HepG2 (cell line): ENCODE measurements around the gene TMEM232. TPM values are rescaled to one million over a fixed set of nuclear protein-coding genes. Genes with fewer than 3 reads are reported as not detected.
A peak's percentile ranks its signal among the peaks of the same experiment; 100 is the strongest.

Source experiments
- ARID5B ChIP-seq: IDR thresholded peaks from 2 replicates; pipeline ENCODE4 v1.4.0; 2020; ENCODE audit warnings: mild to moderate bottlenecking, missing genetic modification reagents
- CC2D1A ChIP-seq: sonication (generic); formaldehyde crosslinking; IDR thresholded peaks from 2 replicates; pipeline ENCODE4 v1.8.1; 2023; ENCODE audit warnings: mild to moderate bottlenecking, missing genetic modification reagents
- DR1 ChIP-seq: sonication (generic); formaldehyde crosslinking; IDR thresholded peaks from 2 replicates; pipeline ENCODE4 v1.8.0; 2021; ENCODE audit warnings: mild to moderate bottlenecking, missing genetic modification reagents, inconsistent platforms
- DRAP1 ChIP-seq: IDR thresholded peaks from 2 replicates; pipeline ENCODE4 v1.6.1; 2016; ENCODE audit warnings: missing genetic modification reagents, missing compliant biosample characterization
- ELF4 ChIP-seq: sonication (generic); formaldehyde crosslinking; IDR thresholded peaks from 2 replicates; pipeline ENCODE4 v1.5.0; 2020; ENCODE audit warnings: missing genetic modification reagents, mild to moderate bottlenecking, moderate library complexity, borderline replicate concordance
- FOXA1 ChIP-seq, 2 experiments: fragments of 450-650 bp in 1 of 2; sonication (generic) in 1 of 2; formaldehyde crosslinking in 1 of 2; IDR thresholded peaks; 2 replicates each; pipeline versions ENCODE4 v1.4.0 to v1.6.1; 2016 to 2020; ENCODE audit warnings: missing genetic modification reagents in 1 of 2
- GZF1 ChIP-seq: sonication (generic); formaldehyde crosslinking; IDR thresholded peaks from 2 replicates; pipeline ENCODE4 v1.5.1; 2020; ENCODE audit warnings: mild to moderate bottlenecking, missing genetic modification reagents
- IRF2 ChIP-seq: IDR thresholded peaks from 2 replicates; pipeline ENCODE4 v1.6.1; 2018; ENCODE audit warnings: missing genetic modification reagents, missing compliant biosample characterization
- KLF16 ChIP-seq, 2 experiments: sonication (generic) in 1 of 2; formaldehyde crosslinking in 1 of 2; IDR thresholded peaks; 2 replicates each; pipeline versions ENCODE4 v1.6.1 to v1.8.0; 2016 to 2023; ENCODE audit warnings: missing genetic modification reagents in 2 of 2, missing compliant biosample characterization in 1 of 2
- MED8 ChIP-seq: sonication (generic); formaldehyde crosslinking; IDR thresholded peaks from 2 replicates; pipeline ENCODE4 v1.8.1; 2023; ENCODE audit warnings: mild to moderate bottlenecking, missing genetic modification reagents; ENCODE audit not compliant: insufficient replicate concordance
- MTA1 ChIP-seq: sonication (generic); formaldehyde crosslinking; IDR thresholded peaks from 2 replicates; pipeline ENCODE4 v1.4.0; 2020; ENCODE audit warnings: missing genetic modification reagents, mild to moderate bottlenecking, borderline replicate concordance
- MTF2 ChIP-seq: sonication (generic); formaldehyde crosslinking; IDR thresholded peaks from 2 replicates; pipeline ENCODE4 v1.5.0; 2020; ENCODE audit warnings: missing genetic modification reagents, borderline replicate concordance
- PCBP1 ChIP-seq: fragments of 200-400 bp; formaldehyde crosslinking; IDR thresholded peaks from 2 replicates; pipeline ENCODE4 v1.6.1; 2017; ENCODE audit warnings: mild to moderate bottlenecking, low read depth, low read length, borderline replicate concordance
- POLR2A ChIP-seq, 2 experiments: IDR thresholded peaks; 2 replicates each; pipeline ENCODE4 v1.6.1; 2011; ENCODE audit warnings: low read depth in 2 of 2, low read length in 2 of 2, mild to moderate bottlenecking in 1 of 2, moderate library complexity in 1 of 2; ENCODE audit not compliant: insufficient read depth in 1 of 2
- RBM39 ChIP-seq: fragments of 200-400 bp; formaldehyde crosslinking; IDR thresholded peaks from one replicate; pipeline ENCODE4 v1.6.1; 2018; ENCODE audit warnings: antibody characterized with exemption, mild to moderate bottlenecking, low read depth, low read length; ENCODE audit not compliant: poor library complexity, severe bottlenecking
- RFX3 ChIP-seq: IDR thresholded peaks from 2 replicates; pipeline ENCODE4 v1.6.1; 2016; ENCODE audit warnings: missing biosample characterization, missing genetic modification reagents
- ZMYM3 ChIP-seq: sonication (generic); formaldehyde crosslinking; IDR thresholded peaks from 2 replicates; pipeline ENCODE4 v1.5.1; 2020; ENCODE audit warnings: mild to moderate bottlenecking, missing genetic modification reagents
- ZNF10 ChIP-seq: sonication (generic); formaldehyde crosslinking; IDR thresholded peaks from 2 replicates; pipeline ENCODE4 v1.4.0; 2020; ENCODE audit warnings: mild to moderate bottlenecking, low read depth, missing genetic modification reagents, borderline replicate concordance
- ZNF326 ChIP-seq: sonication (generic); formaldehyde crosslinking; IDR thresholded peaks from 2 replicates; pipeline ENCODE4 v1.4.0; 2020; ENCODE audit warnings: missing genetic modification reagents, borderline replicate concordance
- ZNF546 ChIP-seq: sonication (generic); formaldehyde crosslinking; conservative IDR thresholded peaks from 2 replicates; pipeline ENCODE4 v1.8.1; 2023; ENCODE audit warnings: mild to moderate bottlenecking, missing genetic modification reagents
- ZNF569 ChIP-seq: sonication (generic); formaldehyde crosslinking; IDR thresholded peaks from 2 replicates; pipeline ENCODE4 v1.5.0; 2020; ENCODE audit warnings: mild to moderate bottlenecking, missing genetic modification reagents, moderate library complexity, borderline replicate concordance
- ZNF598 ChIP-seq: sonication (generic); formaldehyde crosslinking; IDR thresholded peaks from 2 replicates; pipeline ENCODE4 v1.5.1; 2020; ENCODE audit warnings: mild to moderate bottlenecking, missing genetic modification reagents, borderline replicate concordance
- ZNF616 ChIP-seq: sonication (generic); formaldehyde crosslinking; IDR thresholded peaks from 2 replicates; pipeline ENCODE4 v1.5.0; 2020; ENCODE audit warnings: low read depth, mild to moderate bottlenecking, missing genetic modification reagents
- ZZZ3 ChIP-seq: sonication (generic); formaldehyde crosslinking; IDR thresholded peaks from 2 replicates; pipeline ENCODE4 v1.4.0; 2020; ENCODE audit warnings: missing genetic modification reagents, mild to moderate bottlenecking, borderline replicate concordance
- polyA plus RNA-seq, 8 experiments: library from polyadenylated mRNA; depleted of rRNA in 3 of 8; stranded (reverse) in 7 of 8; unstranded in 1 of 8; fragments of >200 nt; fragmentation: Illumina TruSeq in 4 of 8; extraction: Trizol in 4 of 8; gene quantifications; 2 replicates each; pipeline versions ENCODE4 v1.2.1 to v1.2.3, GENCODE V29; 2011 to 2016; ENCODE audit warnings: low read depth in 4 of 8, missing spikeins in 1 of 8, mixed read lengths in 1 of 8; ENCODE audit not compliant: insufficient read depth in 1 of 8
- total RNA-seq, 5 experiments: library from RNA; depleted of rRNA; stranded (reverse); fragments of >200 nt; fragmentation: Illumina TruSeq; extraction: Trizol; gene quantifications; 2 replicates each; pipeline ENCODE4 v1.2.3, GENCODE V29; 2016; ENCODE audit warnings: low read depth in 1 of 5

The TMEM232 gene
- total and polyA plus RNA-seq, 2 of the 13 experiments (the other 11 are each of a cell fraction or from before 2014, with no cell fraction given), result 0.29 to 0.71 TPM

- TF ChIP-seq ELF4 (CRISPR knock-in tag), result peak; percentile 94
- peak; percentile 83; the same call in 1 of the 2 replicates for TF ChIP-seq ZNF546 (CRISPR knock-in tag)
- no peak for TF ChIP-seq FOXA1 (IDR thresholded peaks at IDR 0.05)
- TF ChIP-seq FOXA1 (CRISPR knock-in tag; IDR thresholded peaks at IDR 0.05), result peak; percentile 7; the same call in 1 of the 2 replicates
- TF ChIP-seq KLF16 (CRISPR knock-in tag; IDR thresholded peaks at IDR 0.05), result peak in 1 of 2 experiments; percentile 53; a peak in 1 of 4 replicates
- peak; percentile 28; the same call in 1 of the 2 replicates for TF ChIP-seq ZMYM3
- TF ChIP-seq PCBP1, result 0 out of 2 replicates have a peak, but pooled peaks have one; percentile 53
- TF ChIP-seq ZNF326, result no peak
- peak; percentile 27; the same call in 1 of the 2 replicates for TF ChIP-seq MTA1 (CRISPR knock-in tag)
- peak; percentile 75; the same call in 1 of the 2 replicates for TF ChIP-seq ZZZ3 (CRISPR knock-in tag)
- peak; percentile 57 for TF ChIP-seq ARID5B (CRISPR knock-in tag)
- peak; percentile 85 for TF ChIP-seq RFX3
- TF ChIP-seq ZNF569 (CRISPR knock-in tag), result 0 out of 2 replicates have a peak, but pooled peaks have one; percentile 39
- TF ChIP-seq POLR2A (IDR thresholded peaks at IDR 0.05; ENCODE audit: insufficient read depth in 1 of 2, low read depth in 2 of 2, low read length in 2 of 2), result peak; percentile 68 to 86
- 0 out of 2 replicates have a peak, but pooled peaks have one; percentile 34 for TF ChIP-seq IRF2 (CRISPR knock-in tag)
- TF ChIP-seq GZF1 (CRISPR knock-in tag), result peak; percentile 83; the same call in 1 of the 2 replicates
- peak; percentile 79 for TF ChIP-seq MTF2
- TF ChIP-seq MED8 (CRISPR knock-in tag), result peak; percentile 78
- 0 out of 2 replicates have a peak, but pooled peaks have one; percentile 65 for TF ChIP-seq ZNF598 (CRISPR knock-in tag)
- TF ChIP-seq ZNF616 (CRISPR knock-in tag), result peak; percentile 27; the same call in 1 of the 2 replicates
- TF ChIP-seq CC2D1A (CRISPR knock-in tag), result 0 out of 2 replicates have a peak, but pooled peaks have one; percentile 27
- peak; percentile 59 for TF ChIP-seq DRAP1 (CRISPR knock-in tag)
- peak; percentile 91 for TF ChIP-seq RBM39
- TF ChIP-seq DR1 (CRISPR knock-in tag), result peak; percentile 67; the same call in 1 of the 2 replicates
- TF ChIP-seq ZNF10 (CRISPR knock-in tag), result no peak
These were observed 12.6 kb upstream of the TMEM232 start, which contains the start of gene SLC25A46 (continued) for GRCh38 chr5:110738812-110739651.
